Muscle layer of duodenum (tissue), 2 donors: ENCODE data around the gene CALCA.

Experiments used
- H3K27ac ChIP-seq: one replicate; pipeline ENCODE4 v1.7.0; 2013; ENCODE audit warnings: mild to moderate bottlenecking, low read length
- H3K27me3 ChIP-seq: one replicate; pipeline ENCODE4 v1.7.0; 2013; ENCODE audit warnings: low read depth, mild to moderate bottlenecking, control low read depth, low read length
- H3K36me3 ChIP-seq, 2 donors: one replicate each; pipeline ENCODE4 v1.7.0; 2013; ENCODE audit warnings: low read length in 2 of 2, control low read depth in 1 of 2, mild to moderate bottlenecking in 1 of 2; ENCODE audit not compliant: insufficient read depth in 2 of 2, control insufficient read depth in 1 of 2
- H3K4me1 ChIP-seq, 2 donors: one replicate each; pipeline ENCODE4 v1.7.0; 2013; ENCODE audit warnings: low read length in 2 of 2, mild to moderate bottlenecking in 2 of 2, control low read depth in 1 of 2, moderate library complexity in 1 of 2; ENCODE audit not compliant: insufficient read depth in 2 of 2, control insufficient read depth in 1 of 2
- H3K4me3 ChIP-seq, 2 donors: one replicate each; pipeline ENCODE4 v1.7.0; 2013; ENCODE audit warnings: low read length in 2 of 2, low read depth in 1 of 2, mild to moderate bottlenecking in 1 of 2
- H3K9me3 ChIP-seq, 2 donors: one replicate each; pipeline ENCODE4 v1.7.0; 2013; ENCODE audit warnings: low read length in 2 of 2, control low read depth in 1 of 2, mild to moderate bottlenecking in 1 of 2; ENCODE audit not compliant: control insufficient read depth in 1 of 2
- donor health status: healthy.

The CALCA gene

GRCh38 chr11:14938936-14939335 is 33.2 kb downstream of the CALCA start:
- H3K27ac ChIP-seq = no peak overlapping the region
- H3K4me3 ChIP-seq = no peak overlapping the region
- H3K36me3 ChIP-seq = no peaks in the 10 kb centered on the region
- no peaks in the 10 kb centered on the region for H3K9me3 ChIP-seq
- no peaks in the 10 kb centered on the region for H3K4me1 ChIP-seq
- H3K27me3 ChIP-seq = no peaks in the 10 kb centered on the region

- no peak overlapping the region for H3K27ac ChIP-seq
- no peak overlapping the region for H3K4me3 ChIP-seq
- no peaks in the 10 kb centered on the region for H3K4me1 ChIP-seq
- H3K27me3 ChIP-seq = no peaks in the 10 kb centered on the region
- H3K9me3 ChIP-seq = no peaks in the 10 kb centered on the region
- H3K36me3 ChIP-seq = no peaks in the 10 kb centered on the region
Measured at GRCh38 chr11:14934641-14935351, 37.4 kb downstream of the CALCA start.

- no peaks in the 10 kb centered on the region for H3K27me3 ChIP-seq
- no peaks in the 10 kb centered on the region for H3K9me3 ChIP-seq
- H3K4me3 ChIP-seq = no peak overlapping the region
- H3K4me1 ChIP-seq = no peaks in the 10 kb centered on the region
- H3K27ac ChIP-seq = no peak overlapping the region
- no peaks in the 10 kb centered on the region for H3K36me3 ChIP-seq
Measured at GRCh38 chr11:14932447-14932846, 39.7 kb downstream of the CALCA start.

GRCh38 chr11:14930369-14930768 is 41.8 kb downstream of the CALCA start:
- no peak overlapping the region for H3K27ac ChIP-seq
- no peaks in the 10 kb centered on the region for H3K4me1 ChIP-seq
- H3K27me3 ChIP-seq = no peaks in the 10 kb centered on the region
- no peaks in the 10 kb centered on the region for H3K9me3 ChIP-seq
- H3K4me3 ChIP-seq = no peak overlapping the region
- H3K36me3 ChIP-seq = no peaks in the 10 kb centered on the region

GRCh38 chr11:14927146-14927545 is 45.0 kb downstream of the CALCA start:
- H3K27ac ChIP-seq = no peak overlapping the region
- no peaks in the 10 kb centered on the region for H3K36me3 ChIP-seq
- no peak overlapping the region for H3K4me3 ChIP-seq
- H3K4me1 ChIP-seq = no peaks in the 10 kb centered on the region
- no peaks in the 10 kb centered on the region for H3K27me3 ChIP-seq
- H3K9me3 ChIP-seq = no peaks in the 10 kb centered on the region

- Histone ChIP-seq H3K36me3 (no peaks in the 10 kb centered on the region), H3K27me3 (no peaks in the 10 kb centered on the region), H3K4me3 (no peak overlapping the region), H3K4me1 (no peaks in the 10 kb centered on the region), H3K27ac (no peak overlapping the region), H3K9me3 (no peaks in the 10 kb centered on the region)
Measured at GRCh38 chr11:14924318-14924717, 47.8 kb downstream of the CALCA start.
